Stimulated activated CD4-positive, alpha-beta T cell treated with anti-CD3 and anti-CD28 coated beads, Interleukin-4, amount 100 ng/mL, for 4 hours (primary cell): Measurements from ENCODE around the gene B4GALNT4.
"Not testable (repeated sequence)": the region's sequence is repeated elsewhere in the genome, so short reads cannot be mapped to it uniquely, and the experiment has no call there.

Source experiments
- DNase-seq, 2 experiments: peaks; one replicate each; pipeline ENCODE4 v3.0.0-alpha.2; 2020

The B4GALNT4 gene

DNA sequence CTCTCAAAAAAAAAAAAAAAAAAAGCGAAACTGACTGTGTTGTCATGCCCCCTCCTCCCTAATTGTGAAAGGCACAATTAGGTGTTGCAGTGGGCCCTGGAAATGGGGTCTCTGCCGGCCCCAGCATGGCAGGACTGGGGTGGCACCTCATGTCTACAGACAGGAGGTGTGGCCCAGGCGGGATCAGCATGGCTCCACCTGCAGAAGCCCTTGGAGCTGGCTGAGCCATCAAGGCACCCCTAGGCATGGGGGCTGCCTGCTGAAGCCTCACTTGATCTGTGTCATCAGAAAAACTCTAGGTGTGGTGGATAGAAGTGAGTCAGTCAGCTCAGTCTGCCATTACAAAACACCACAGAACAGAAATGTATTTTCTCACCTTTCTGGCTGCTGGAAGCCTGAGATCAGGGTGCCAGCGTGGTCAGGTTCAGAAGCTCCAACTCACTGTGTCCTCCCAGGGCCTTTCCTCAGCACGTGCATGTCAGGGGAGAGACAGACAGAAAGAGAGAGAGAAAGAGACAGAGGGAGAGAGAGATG, 10.1 kb upstream of the B4GALNT4 start:
- peak in 1 of 2 experiments; percentile 27 for DNase-seq

DNA sequence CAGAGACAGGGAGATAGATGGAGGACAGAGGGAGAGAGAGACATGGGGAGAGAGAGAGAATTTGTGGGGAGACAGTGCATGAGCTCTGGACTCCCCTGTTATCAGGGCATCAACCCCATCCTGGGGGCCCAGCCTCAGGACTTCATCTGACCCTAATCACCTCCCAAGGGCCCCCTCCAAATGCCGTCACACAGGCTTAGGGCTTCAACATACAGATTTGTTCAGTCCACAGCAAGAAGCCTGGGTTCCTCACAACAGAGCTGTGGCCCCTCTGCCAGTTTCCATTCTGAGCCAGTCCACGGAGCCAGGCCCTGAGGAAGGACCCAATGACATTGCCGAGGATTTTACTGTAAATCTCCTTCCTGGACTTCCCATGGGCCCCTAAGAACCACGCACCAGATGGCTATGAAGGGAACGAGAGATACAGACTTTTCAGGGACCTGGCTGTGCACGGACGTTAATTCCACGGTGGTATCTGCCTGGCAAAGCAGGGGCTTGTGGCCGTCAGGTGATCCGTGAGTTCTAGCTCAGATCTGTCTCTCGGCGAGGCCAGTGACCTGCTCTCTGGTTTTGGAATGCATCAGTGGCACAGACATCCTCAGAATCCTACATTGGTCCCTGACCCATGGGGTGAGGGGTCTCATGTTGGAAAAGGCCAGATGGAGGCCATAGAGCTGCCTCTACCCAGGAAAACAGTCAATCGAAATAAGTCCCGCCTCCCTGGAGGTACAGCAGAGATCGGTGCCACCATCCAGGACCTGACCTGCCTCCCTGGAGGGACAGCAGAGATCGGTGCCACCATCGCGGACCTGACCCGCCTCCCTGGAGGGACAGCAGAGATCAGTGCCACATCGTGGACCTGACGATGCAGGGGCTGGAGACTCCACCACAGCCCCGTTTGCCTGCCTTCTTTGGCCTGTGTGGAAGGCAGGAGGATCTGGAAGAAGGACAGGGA, 8.7 kb upstream of the B4GALNT4 start:
- DNase-seq: no peak

- DNase-seq: no peak
Observed at GRCh38 chr11:362642-363442, 6.5 kb upstream of the B4GALNT4 start.

GRCh38 chr11:363443-363805, 5.9 kb upstream of the B4GALNT4 start:
- DNase-seq: not testable (repeated sequence)

- peak; percentile 48 to 61 for DNase-seq
Observed at GRCh38 chr11:363948-364761, 5.1 kb upstream of the B4GALNT4 start.

DNA sequence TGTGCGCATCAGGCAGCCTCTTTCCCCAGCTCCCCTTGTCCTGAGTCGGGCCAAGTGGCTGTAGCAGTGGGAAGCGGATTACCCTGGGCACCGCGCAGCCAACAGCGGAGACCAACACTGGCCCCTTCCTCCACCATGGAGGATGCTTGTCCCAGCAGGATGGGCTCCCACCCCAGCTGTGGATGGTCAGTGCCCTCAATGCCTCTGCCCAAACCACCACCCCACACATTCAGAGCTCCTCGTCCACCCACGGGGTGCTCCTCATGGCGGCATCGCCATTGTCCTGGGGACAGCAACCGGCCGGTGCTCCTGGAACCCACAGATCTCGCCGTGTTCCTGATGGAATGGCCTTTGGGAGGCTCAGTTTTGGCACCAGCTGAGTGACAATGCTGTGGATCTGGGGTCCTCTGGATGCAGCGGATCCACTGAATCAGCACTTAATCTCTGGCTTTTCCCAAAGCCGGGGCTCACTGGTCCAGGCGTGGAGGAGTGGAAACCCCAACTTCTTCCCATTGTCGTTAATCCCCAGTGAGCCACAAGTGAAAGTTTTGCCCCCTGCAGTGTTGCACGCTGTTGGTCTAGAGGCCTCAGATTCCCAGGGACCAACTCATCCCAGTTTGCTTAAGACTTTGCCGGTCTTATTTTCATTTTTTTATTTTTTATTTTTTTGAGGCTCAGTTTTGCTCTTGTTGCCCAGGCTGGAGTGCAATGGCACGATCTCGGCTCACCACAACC, 4.1 kb upstream of the B4GALNT4 start:
- DNase-seq: no peak

DNA sequence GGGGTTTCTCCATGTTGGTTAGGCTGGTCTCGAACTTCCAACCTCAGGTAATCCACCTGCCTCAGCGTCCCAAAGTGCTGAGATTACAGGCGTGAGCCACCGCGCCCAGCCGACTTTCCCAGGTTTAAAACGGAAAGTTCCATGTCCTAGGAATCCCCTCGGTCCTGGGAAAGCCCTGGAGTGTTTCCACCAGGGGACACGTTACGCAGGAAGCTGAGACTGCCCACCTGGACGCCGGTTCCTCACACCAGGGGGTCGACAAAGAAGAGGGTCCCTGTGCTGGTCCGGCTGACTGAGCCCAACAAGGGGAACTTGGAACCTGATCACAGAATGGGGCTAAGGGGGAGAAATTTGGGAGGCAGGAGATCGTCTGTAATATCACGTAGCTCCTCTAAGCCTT, 3.5 kb upstream of the B4GALNT4 start:
- DNase-seq: no peak

DNA sequence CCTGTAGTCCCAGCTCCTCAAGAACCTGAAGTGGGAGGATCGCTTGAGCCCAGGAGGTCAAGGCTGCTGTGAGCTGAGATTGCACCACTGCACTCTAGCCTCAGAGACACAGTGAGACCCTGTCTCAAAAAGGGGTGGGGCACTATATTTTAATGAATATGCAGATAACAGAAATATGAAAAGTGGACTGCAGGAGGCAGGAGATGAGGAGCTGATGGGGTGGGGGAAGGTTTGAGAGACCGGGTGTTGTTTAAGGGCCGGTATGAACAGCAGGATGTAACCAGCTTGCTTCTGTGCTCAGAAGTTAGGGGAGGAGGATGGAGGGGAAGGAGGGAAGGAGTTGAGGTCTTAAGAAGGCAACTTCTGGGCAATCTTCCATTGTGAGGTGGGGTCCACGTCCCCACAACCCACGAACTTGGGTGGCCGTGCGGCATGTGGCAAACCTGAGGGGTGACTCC, 1.3 kb upstream of the B4GALNT4 start:
- no peak for DNase-seq

- no peak for DNase-seq
Observed at GRCh38 chr11:368414-369335, 624 bp upstream of the B4GALNT4 start.

GRCh38 chr11:370070-370941, 1.0 kb downstream of the B4GALNT4 start:
- DNase-seq: no peak

- DNase-seq: no peak
Observed at GRCh38 chr11:371051-371450, 1.8 kb downstream of the B4GALNT4 start.

- no peak for DNase-seq
Observed at GRCh38 chr11:371716-372590, 2.7 kb downstream of the B4GALNT4 start.

GRCh38 chr11:372809-373715, 3.8 kb downstream of the B4GALNT4 start:
- DNase-seq: no peak

- no peak for DNase-seq
Observed at GRCh38 chr11:373716-374551, 4.6 kb downstream of the B4GALNT4 start.

DNA sequence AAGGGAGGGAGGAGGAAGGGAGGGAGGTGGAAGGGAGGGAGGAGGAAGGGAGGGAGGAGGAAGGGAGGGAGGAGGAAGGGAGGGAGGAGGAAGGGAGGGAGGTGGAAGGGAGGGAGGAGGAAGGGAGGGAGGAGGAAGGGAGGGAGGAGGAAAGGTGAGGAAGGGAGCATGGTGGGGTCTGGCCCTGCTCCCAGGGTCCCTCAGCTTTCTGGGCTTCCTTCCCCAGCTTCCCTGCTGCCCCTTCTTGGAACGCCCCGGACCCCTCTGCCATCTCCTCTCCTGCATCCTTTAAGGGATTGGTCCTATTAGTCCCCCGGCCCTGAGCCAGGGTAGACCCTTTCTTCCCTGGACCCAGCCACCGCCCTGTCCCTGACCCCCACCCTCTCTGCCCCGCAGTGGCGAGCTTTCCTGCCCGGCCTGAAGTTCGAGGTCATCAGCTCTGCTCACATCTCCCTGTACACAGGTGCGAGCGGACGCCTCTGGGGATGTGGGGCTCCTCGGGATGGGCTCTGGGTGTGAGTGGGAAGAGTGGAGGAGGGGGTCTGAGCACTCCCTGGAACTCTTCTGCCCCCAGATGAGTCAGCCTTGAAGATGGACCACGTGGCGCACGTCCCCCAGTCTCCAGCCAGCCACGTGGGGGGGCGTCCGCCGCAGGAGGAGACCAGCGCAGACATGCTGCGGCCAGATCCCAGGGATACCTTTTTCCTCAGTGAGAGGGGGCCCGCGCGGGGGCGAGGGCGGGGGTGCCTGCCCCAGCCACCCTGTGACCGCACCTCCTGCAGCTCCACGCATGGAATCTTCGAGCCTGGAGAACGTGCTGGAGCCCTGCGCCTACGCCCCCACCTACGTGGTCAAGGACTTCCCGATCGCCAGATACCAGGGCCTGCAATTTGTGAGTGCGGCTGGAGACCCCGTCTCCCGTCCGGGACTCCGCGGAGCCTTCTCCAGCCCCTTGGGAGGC, 6.0 kb downstream of the B4GALNT4 start:
- no peak for DNase-seq
